Measurements from ENCODE around the gene ZC3H7A.

DNA sequence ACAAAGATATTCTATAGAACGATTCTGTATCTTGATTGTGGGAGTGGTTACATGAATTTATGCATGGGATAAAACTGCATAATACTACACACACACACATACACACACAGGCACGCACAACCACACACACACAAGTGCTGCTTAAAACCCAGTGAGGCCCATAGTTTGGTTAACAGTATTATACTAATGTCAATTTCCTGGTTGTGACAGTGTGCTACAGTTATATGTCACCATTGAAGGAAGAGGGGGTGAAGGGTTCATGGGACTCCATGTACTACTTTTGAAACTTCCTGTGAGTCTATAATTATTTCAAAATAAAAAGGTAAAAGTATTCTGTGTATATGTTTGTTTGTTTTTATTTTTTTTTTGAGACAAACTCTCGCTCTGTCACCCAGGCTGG is 8.1 kb downstream of the ZC3H7A start:
- TF ChIP-seq RARB (CRISPR knock-in tag; IDR thresholded peaks at IDR 0.05) (no peak), SNAI2 (CRISPR knock-in tag; IDR thresholded peaks at IDR 0.05) (no peak), GLIS3 (CRISPR knock-in tag; IDR thresholded peaks at IDR 0.05) (no peak), TCF4 (CRISPR knock-in tag; IDR thresholded peaks at IDR 0.05; ENCODE audit: borderline replicate concordance) (no peak), ESRRG (CRISPR knock-in tag; IDR thresholded peaks at IDR 0.05) (no peak), ZNF8 (CRISPR knock-in tag; IDR thresholded peaks at IDR 0.05) (no peak), ISL1 (CRISPR knock-in tag; IDR thresholded peaks at IDR 0.05) (no peak), ZFP30 (CRISPR knock-in tag; IDR thresholded peaks at IDR 0.05) (no peak), PPARA (CRISPR knock-in tag; IDR thresholded peaks at IDR 0.05; ENCODE audit: borderline replicate concordance) (no peak)
- TF ChIP-seq, protein P1, sequence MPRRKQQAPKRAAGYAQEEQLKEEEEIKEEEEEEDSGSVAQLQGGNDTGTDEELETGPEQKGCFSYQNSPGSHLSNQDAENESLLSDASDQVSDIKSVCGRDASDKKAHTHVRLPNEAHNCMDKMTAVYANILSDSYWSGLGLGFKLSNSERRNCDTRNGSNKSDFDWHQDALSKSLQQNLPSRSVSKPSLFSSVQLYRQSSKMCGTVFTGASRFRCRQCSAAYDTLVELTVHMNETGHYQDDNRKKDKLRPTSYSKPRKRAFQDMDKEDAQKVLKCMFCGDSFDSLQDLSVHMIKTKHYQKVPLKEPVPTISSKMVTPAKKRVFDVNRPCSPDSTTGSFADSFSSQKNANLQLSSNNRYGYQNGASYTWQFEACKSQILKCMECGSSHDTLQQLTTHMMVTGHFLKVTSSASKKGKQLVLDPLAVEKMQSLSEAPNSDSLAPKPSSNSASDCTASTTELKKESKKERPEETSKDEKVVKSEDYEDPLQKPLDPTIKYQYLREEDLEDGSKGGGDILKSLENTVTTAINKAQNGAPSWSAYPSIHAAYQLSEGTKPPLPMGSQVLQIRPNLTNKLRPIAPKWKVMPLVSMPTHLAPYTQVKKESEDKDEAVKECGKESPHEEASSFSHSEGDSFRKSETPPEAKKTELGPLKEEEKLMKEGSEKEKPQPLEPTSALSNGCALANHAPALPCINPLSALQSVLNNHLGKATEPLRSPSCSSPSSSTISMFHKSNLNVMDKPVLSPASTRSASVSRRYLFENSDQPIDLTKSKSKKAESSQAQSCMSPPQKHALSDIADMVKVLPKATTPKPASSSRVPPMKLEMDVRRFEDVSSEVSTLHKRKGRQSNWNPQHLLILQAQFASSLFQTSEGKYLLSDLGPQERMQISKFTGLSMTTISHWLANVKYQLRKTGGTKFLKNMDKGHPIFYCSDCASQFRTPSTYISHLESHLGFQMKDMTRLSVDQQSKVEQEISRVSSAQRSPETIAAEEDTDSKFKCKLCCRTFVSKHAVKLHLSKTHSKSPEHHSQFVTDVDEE (CRISPR knock-in tag; IDR thresholded peaks at IDR 0.05), result no peak
- TF ChIP-seq, protein P2, sequence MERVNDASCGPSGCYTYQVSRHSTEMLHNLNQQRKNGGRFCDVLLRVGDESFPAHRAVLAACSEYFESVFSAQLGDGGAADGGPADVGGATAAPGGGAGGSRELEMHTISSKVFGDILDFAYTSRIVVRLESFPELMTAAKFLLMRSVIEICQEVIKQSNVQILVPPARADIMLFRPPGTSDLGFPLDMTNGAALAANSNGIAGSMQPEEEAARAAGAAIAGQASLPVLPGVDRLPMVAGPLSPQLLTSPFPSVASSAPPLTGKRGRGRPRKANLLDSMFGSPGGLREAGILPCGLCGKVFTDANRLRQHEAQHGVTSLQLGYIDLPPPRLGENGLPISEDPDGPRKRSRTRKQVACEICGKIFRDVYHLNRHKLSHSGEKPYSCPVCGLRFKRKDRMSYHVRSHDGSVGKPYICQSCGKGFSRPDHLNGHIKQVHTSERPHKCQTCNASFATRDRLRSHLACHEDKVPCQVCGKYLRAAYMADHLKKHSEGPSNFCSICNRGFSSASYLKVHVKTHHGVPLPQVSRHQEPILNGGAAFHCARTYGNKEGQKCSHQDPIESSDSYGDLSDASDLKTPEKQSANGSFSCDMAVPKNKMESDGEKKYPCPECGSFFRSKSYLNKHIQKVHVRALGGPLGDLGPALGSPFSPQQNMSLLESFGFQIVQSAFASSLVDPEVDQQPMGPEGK (CRISPR knock-in tag; IDR thresholded peaks at IDR 0.05; ENCODE audit: borderline replicate concordance), result no peak
- TF ChIP-seq, protein P3, sequence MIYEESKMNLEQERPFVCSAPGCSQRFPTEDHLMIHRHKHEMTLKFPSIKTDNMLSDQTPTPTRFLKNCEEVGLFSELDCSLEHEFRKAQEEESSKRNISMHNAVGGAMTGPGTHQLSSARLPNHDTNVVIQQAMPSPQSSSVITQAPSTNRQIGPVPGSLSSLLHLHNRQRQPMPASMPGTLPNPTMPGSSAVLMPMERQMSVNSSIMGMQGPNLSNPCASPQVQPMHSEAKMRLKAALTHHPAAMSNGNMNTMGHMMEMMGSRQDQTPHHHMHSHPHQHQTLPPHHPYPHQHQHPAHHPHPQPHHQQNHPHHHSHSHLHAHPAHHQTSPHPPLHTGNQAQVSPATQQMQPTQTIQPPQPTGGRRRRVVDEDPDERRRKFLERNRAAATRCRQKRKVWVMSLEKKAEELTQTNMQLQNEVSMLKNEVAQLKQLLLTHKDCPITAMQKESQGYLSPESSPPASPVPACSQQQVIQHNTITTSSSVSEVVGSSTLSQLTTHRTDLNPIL (CRISPR knock-in tag; IDR thresholded peaks at IDR 0.05; ENCODE audit: low read depth), result no peak

All from SK-N-SH treated with all-trans-retinoic acid at 6 μM for 48 hours (cell line).